ENCODE measurements around the gene PAPOLA.

GRCh38 chr14:96578619-96579018 is 76.4 kb downstream of the PAPOLA start:
- no peak for TF ChIP-seq CTCF (conservative IDR thresholded peaks at IDR 0.05 in 1 of 2, IDR thresholded peaks at IDR 0.05 in 1 of 2; ENCODE audit: extremely low read depth in 1 of 2, insufficient read depth in 1 of 2, low read depth in 1 of 2, low read length in 2 of 2)
- TF ChIP-seq EZH2 (IDR thresholded peaks at IDR 0.05; ENCODE audit: borderline replicate concordance, low read length), result no peak

Data from mammary epithelial cell (primary cell).